Measurements from ENCODE around the gene BEST2.

Gene BEST2

DNA sequence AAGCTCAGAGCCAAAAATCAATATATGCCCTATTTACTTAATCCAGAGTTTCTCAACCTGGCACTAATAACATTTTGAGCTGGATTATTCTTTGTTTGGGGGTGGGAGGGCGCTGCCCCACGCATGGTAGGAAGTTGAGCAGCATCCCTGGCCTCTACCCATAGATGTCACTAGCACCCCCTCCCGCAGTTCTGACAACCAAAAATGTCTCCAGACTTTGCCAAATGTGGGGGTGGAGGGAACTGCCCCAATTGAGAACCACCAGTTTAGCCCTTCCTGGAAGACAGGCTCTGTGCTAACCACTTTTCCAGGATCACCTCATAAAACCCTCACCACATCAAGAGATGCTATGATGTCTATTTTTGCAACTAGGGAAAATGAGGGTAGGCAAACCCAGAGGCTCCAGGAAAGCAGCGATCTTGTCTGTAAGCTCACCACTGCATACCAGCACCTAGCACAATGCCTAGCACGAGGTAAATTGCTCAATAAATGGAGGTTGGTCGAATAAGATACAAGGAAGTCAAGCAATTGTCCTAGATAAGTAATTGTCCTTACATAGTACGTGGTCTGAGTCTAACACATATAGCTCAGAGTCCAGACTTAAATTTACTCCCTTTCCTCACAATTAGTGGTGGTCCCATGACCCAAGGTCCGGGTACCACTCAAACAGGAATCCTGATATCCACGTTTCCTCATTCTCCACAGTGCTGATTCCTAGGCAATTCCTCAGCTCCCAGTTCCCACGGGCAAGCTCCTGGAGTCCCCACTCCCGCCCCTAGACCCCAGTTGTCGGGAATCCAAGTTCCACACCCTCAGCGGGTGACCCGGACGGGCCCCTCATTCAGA lies 18.0 kb upstream of the BEST2 start:
- Histone ChIP-seq H3K27ac (ENCODE audit: low read length) (peak overlapping the region; percentile 80), H3K9ac (ENCODE audit: low read length) (peak overlapping the region; percentile 99), H3K4me1 (ENCODE audit: low read length) (peaks cover 17% of the 10 kb centered on the region), H3F3A (ENCODE audit: insufficient read depth, low read length) (peaks cover 11% of the 10 kb centered on the region; the same call in 1 of the 2 replicates), H3K4me3 (ENCODE audit: low read length) (peak overlapping the region; percentile 100), H3K36me3 (replicated peaks; ENCODE audit: insufficient read depth, low read length) (peaks cover 6% of the 10 kb centered on the region), H4K20me1 (ENCODE audit: insufficient read depth, low read length) (peaks cover 21% of the 10 kb centered on the region; the same call in 1 of the 2 replicates), H3K4me2 (ENCODE audit: low read depth, low read length) (peak overlapping the region; percentile 98), H3K9me3 (replicated peaks; ENCODE audit: insufficient read depth, low read length) (no peaks in the 10 kb centered on the region), H3K27me3 (replicated peaks; ENCODE audit: insufficient read depth, low read length) (no peaks in the 10 kb centered on the region), H3K9me2 (replicated peaks; ENCODE audit: insufficient read depth, low read length) (no peaks in the 10 kb centered on the region), H3K79me2 (ENCODE audit: low read length) (peaks cover 62% of the 10 kb centered on the region), H2AFZ (ENCODE audit: low read length) (peak overlapping the region; percentile 78; the same call in 1 of the 2 replicates)
- peak; percentile 69 for DNase-seq
- TF ChIP-seq EZH2phosphoT487 (IDR thresholded peaks at IDR 0.05; ENCODE audit: low read length) (no peak), EZH2 (optimal IDR thresholded peaks at IDR 0.05; ENCODE audit: low read depth, low read length) (no peak)
- TF ChIP-seq, protein P1, sequence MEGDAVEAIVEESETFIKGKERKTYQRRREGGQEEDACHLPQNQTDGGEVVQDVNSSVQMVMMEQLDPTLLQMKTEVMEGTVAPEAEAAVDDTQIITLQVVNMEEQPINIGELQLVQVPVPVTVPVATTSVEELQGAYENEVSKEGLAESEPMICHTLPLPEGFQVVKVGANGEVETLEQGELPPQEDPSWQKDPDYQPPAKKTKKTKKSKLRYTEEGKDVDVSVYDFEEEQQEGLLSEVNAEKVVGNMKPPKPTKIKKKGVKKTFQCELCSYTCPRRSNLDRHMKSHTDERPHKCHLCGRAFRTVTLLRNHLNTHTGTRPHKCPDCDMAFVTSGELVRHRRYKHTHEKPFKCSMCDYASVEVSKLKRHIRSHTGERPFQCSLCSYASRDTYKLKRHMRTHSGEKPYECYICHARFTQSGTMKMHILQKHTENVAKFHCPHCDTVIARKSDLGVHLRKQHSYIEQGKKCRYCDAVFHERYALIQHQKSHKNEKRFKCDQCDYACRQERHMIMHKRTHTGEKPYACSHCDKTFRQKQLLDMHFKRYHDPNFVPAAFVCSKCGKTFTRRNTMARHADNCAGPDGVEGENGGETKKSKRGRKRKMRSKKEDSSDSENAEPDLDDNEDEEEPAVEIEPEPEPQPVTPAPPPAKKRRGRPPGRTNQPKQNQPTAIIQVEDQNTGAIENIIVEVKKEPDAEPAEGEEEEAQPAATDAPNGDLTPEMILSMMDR (IDR thresholded peaks at IDR 0.05; ENCODE audit: low read length) = peak; percentile 82

DNA sequence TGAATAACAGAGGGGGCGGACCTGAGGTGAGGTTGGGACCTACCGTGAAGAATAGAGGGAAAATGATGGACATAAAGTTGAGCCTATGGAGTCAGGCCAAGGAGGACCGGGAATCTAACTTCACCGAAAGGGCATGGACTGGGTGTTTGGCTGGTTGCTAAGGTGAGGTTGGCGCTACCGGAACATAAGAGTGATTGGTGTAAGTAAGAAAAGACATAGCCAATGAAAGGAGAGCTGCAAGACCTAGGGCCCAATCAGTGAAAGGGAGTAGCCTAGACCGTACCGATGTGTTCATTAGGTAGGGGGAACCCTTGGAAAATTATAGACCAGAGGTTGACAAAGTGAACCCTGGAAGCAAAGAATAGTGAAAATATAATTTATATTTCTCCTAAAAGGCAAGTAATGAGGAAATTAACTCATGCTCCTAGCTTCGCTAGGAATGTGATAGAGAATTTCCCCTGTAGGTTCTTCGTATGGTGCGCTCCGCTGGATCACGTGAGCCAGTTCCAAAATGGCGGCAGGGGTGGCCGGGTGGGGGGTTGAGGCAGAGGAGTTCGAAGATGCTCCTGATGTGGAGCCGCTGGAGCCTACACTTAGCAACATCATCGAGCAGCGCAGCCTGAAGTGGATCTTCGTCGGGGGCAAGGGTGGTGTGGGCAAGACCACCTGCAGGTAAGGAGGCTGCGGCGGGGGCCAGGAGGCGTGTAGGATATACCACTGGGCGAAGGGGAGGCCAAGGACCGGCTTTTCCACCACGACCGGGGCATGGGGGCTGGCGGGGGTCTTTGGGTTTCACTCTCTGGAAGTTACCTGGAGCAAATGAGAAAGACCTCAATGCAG lies 14.4 kb upstream of the BEST2 start, which contains the start of gene GET3:
GET3 (plus strand) TSS at position 503 of the 840 bp plus-strand sequence; CDS start at position 512, 9 bp downstream.
- Histone ChIP-seq H3K4me3 (ENCODE audit: low read length) (peak within 1 kb of the TSS; percentile 86), H3K27me3 (replicated peaks; ENCODE audit: insufficient read depth, low read length) (no peaks in the 10 kb centered on the region), H3F3A (ENCODE audit: insufficient read depth, low read length) (peaks cover 3% of the 10 kb centered on the region; the same call in 1 of the 2 replicates), H2AFZ (ENCODE audit: low read length) (peak within 1 kb of the TSS; percentile 63), H3K9me2 (replicated peaks; ENCODE audit: insufficient read depth, low read length) (no peaks in the 10 kb centered on the region), H4K20me1 (ENCODE audit: insufficient read depth, low read length) (peaks cover 7% of the 10 kb centered on the region; the same call in 1 of the 2 replicates), H3K9ac (ENCODE audit: low read length) (peak within 1 kb of the TSS; percentile 76), H3K9me3 (replicated peaks; ENCODE audit: insufficient read depth, low read length) (no peaks in the 10 kb centered on the region), H3K27ac (ENCODE audit: low read length) (peak within 1 kb of the TSS; percentile 69; the same call in 1 of the 2 replicates), H3K4me1 (ENCODE audit: low read length) (peaks cover 17% of the 10 kb centered on the region), H3K36me3 (replicated peaks; ENCODE audit: insufficient read depth, low read length) (peaks cover 3% of the 10 kb centered on the region; the same call in 1 of the 2 replicates), H3K4me2 (ENCODE audit: low read depth, low read length) (peak within 1 kb of the TSS; percentile 81), H3K79me2 (ENCODE audit: low read length) (peaks cover 42% of the 10 kb centered on the region)
- DNase-seq = peak; percentile 96
- TF ChIP-seq EZH2 (optimal IDR thresholded peaks at IDR 0.05; ENCODE audit: low read depth, low read length) = no peak
- no peak for TF ChIP-seq EZH2phosphoT487 (IDR thresholded peaks at IDR 0.05; ENCODE audit: low read length)
- TF ChIP-seq, protein P1 (IDR thresholded peaks at IDR 0.05; ENCODE audit: low read length) = no peak

DNA sequence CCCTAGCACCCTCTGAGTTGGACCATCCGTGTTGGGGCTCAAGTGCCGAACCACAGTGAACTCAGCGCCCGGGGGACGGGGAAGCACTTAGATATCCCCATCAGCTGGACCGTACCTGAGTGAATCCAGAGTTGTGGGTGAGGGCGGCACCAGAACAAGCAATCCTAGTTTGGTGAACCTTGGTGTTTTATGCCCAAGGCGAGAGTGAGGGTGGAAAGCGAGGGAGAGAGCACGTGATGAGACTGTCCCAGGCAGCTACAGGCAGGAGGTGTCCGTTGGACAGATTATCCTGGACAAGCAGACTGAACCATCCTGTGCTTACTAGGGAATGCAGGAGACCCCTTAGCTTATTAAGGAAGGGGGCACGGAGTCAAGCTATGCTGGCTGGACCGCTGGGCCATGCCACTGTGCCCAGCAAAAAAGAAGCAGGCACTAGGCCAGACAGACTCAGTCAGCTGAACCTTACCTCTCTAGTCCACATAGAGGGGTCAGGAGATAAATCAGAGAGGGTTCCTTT lies 13.7 kb upstream of the BEST2 start:
- Histone ChIP-seq H3F3A (ENCODE audit: insufficient read depth, low read length) (peaks cover 3% of the 10 kb centered on the region; the same call in 1 of the 2 replicates), H3K9me2 (replicated peaks; ENCODE audit: insufficient read depth, low read length) (no peaks in the 10 kb centered on the region), H3K27ac (ENCODE audit: low read length) (peak overlapping the region; percentile 69; the same call in 1 of the 2 replicates), H4K20me1 (ENCODE audit: insufficient read depth, low read length) (peaks cover 3% of the 10 kb centered on the region; the same call in 1 of the 2 replicates), H3K4me3 (ENCODE audit: low read length) (peak overlapping the region; percentile 86), H3K9me3 (replicated peaks; ENCODE audit: insufficient read depth, low read length) (no peaks in the 10 kb centered on the region), H3K4me2 (ENCODE audit: low read depth, low read length) (peak overlapping the region; percentile 81), H3K27me3 (replicated peaks; ENCODE audit: insufficient read depth, low read length) (no peaks in the 10 kb centered on the region), H3K9ac (ENCODE audit: low read length) (peak overlapping the region; percentile 76), H3K36me3 (replicated peaks; ENCODE audit: insufficient read depth, low read length) (peaks cover 3% of the 10 kb centered on the region; the same call in 1 of the 2 replicates), H2AFZ (ENCODE audit: low read length) (peak overlapping the region; percentile 63), H3K79me2 (ENCODE audit: low read length) (peaks cover 36% of the 10 kb centered on the region), H3K4me1 (ENCODE audit: low read length) (peaks cover 15% of the 10 kb centered on the region)
- no peak for DNase-seq
- TF ChIP-seq, protein P1 (IDR thresholded peaks at IDR 0.05; ENCODE audit: low read length) = no peak
- TF ChIP-seq EZH2phosphoT487 (IDR thresholded peaks at IDR 0.05; ENCODE audit: low read length) = no peak
- no peak for TF ChIP-seq EZH2 (optimal IDR thresholded peaks at IDR 0.05; ENCODE audit: low read depth, low read length)

Measured in MM.1S (cell line).